Measurements from ENCODE around the gene GNG14.
"Not testable (repeated sequence)": the region's sequence is repeated elsewhere in the genome, so short reads cannot be mapped to it uniquely, and the experiment has no call there.

The GNG14 gene

DNA sequence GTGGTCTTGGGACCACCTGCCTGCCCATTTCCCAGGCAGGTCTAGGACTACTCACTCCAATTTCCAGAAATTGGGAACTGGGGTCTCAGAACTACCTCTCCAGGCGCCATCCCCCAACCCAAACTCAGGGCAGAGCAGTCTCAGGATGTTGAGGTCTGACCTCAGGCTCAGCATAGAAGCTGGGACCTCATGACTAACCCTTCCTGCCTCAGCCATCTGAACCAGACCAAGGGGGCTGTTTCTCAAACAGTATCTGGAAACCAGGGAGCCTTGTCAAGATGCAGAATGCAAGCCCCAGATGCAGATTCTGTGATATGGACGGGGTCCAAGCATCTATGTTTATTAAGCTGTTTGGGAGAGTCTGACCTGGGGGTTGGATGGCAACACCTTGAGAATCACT lies 7.3 kb downstream of the GNG14 start:
- in situ Hi-C loops (cut with MboI; ENCODE audit: low sequenced_read_pairs) = no loop called here

DNA sequence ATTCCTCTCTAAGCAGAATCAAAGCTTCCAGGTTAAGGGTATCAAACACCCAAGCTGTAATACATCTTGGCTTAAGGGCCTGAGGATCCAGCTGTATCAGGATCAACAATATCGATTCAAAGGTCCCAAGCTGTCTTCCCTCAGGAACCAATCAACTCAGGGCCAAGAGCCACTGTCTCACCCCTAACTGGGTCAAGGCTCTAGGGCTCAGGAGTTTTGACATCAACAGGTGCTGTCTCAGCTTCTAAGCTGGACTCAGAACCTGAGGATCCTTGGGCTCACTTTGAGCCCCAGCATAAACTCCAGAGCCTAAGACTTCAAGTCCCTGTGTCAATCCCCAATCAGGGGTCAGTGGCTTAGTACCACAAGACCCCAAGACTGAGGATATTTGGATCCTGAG lies 7.7 kb downstream of the GNG14 start:
- in situ Hi-C loops (cut with MboI; ENCODE audit: low sequenced_read_pairs) = no loop called here

DNA sequence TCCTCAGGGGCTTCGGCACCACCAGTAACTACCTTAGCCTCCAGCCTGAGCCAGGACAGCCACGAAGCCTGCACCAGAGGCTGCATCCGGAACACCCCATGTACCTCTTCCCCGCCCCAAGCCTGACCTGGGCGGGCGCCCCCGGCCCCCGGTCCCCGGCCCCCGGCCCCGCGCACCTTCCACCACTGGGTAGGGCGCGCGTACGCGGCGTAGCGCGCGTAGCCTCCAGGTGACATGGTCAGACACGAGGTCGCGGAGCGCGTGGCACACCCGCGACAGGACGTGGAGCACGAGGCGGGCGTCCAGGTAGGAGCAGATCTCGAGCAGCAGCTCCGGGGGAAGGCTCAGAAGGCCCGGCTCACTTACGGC lies 8.2 kb downstream of the GNG14 start:
- in situ Hi-C loops (cut with MboI; ENCODE audit: low sequenced_read_pairs) = no loop called here

DNA sequence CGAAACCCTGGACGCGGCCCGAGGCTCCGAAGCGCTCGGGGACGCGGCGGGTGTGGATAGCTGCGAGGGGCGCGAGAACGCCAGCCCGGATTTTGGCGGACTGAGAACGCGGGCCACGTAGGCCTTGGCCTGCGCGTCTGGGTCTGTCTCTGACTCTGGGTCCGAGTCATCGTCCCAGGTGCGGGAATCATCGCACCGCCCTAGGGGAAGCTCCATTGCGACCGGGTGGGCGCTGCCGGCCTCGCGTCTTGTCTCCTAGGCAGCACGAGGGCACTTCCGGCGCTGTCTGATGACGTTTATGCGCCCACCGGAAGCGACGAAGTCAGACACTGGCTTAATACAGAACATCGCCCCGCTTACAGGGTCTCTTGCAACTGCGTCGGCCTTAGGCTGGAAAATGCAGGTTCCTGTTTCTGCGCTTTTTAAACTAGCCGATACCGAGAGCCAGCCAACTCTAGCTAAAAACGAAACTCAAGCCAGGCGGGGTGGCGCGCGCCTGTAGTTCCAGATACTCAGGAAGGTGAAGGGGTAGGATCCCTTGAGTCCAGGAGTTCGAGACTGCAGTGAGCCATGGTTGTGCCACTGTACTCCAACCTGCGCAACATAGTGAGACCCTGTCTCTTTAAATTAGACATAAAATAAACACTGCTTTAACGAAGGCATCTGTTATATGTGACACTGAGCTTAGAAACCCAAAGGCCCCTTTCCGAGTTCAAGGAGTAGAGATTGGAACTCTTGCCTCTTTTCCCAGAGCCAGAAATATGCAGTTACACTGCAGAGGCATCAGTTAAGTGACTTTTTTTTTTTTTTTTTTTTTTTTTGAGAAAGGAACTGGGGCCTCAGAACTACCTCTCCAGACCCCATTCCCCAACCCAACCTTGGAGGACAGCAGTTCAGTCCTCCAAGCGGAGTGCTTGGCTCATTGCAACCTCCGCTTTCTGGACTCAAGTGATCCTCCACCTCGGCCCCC lies 8.9 kb downstream of the GNG14 start, which contains the start of gene FBXW9:
Gene FBXW9 (minus strand): TSS at position 266 of the 970 bp plus-strand sequence. CDS start 50 bp downstream, at position 216.
- in situ Hi-C loops (cut with MboI; ENCODE audit: low sequenced_read_pairs) = no loop called here

DNA sequence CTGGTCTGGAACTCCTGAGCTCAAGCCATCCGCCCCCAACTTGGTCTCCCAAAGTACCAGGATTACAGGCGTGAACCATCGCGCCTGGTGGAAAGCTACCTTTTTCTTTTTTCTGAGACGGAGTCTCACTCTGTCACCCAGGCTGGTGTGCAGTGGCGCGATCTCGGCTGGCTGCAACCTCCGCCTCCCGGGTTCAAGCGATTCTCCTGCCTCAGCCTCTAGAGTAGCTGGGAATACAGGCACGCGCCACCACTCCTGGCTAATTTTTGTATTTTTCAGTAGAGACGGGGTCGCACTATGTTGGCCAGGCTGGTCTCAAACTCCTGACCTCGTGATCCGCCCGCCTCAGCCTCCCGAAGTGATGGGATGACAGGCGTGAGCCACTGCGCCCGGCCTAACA lies 9.6 kb downstream of the GNG14 start:
- in situ Hi-C loops (cut with MboI; ENCODE audit: low sequenced_read_pairs) = not testable (repeated sequence)

DNA sequence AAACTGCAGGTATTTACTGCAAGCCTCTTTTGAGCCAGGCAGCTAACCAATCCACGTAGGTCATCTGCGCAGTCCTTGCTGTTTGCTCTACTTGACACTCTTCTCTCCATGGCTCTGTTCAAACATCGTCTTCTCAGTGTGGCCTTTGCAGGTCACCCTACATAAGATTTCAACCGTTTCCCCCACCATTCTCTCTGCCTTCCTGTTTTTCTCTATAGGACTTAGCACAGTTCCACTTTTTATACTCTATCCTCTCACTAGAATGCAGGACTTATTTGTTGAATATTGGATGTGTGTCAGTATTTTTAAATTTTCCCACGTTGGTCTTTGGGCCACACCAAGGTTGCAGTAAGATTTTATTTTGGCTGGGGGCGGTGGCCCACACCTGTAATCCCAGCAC lies 10.3 kb downstream of the GNG14 start:
- in situ Hi-C loops (cut with MboI; ENCODE audit: low sequenced_read_pairs) = no loop called here

DNA sequence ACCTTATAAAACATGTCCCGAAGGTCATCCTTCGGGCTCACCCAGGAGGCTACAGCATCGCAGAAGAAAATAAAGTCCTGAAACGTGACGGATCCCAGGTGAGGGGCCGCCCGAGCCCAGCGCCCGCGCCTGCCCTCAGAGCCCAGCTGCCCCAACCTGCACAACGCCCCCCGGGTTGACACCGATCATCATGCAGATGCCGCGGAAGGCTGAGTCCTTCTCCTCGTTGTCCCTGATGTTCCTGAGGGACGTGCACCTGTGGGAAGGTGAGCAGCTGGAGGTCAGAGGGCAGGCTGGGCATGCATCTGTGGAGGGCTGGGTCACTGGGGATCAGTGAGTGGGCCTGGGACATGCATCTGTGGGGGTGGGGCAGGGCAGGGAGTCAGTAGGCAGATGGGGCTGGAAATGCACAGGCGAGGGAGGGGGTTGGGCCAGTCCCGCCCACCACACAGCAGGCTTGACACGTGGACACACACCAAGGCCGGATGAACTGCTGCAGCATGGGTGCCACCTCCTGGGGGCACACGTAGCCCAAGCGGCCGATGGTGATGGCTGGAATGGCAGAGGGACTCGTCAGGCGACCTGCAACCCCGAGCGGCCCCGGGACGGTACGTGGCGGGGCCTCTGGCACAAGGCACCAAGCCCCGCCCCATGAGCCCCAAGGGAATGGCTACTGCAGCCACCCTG lies 13.9 kb downstream of the GNG14 start:
- in situ Hi-C loops (cut with MboI; ENCODE audit: low sequenced_read_pairs) = no loop called here

DNA sequence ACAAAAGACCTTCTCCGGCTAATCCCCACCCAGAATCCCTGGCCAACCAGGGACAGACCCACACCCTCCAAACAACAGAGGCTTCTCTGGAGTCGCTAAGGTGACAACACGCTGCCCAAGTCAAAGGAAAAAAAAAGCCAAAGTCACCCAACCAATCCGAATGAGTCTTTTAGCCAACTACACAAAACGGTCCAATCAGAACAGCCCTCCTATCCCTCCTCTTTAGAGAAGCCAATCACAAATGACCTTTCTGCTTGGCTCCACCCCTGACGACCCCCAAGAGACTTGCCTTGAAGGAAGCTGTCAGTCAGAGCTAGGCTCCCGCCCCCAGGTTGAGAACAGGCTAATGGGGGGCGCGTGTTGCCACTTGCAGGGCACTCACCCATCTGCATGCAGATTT lies 15.2 kb downstream of the GNG14 start:
- in situ Hi-C loops (cut with MboI; ENCODE audit: low sequenced_read_pairs) = no loop called here

DNA sequence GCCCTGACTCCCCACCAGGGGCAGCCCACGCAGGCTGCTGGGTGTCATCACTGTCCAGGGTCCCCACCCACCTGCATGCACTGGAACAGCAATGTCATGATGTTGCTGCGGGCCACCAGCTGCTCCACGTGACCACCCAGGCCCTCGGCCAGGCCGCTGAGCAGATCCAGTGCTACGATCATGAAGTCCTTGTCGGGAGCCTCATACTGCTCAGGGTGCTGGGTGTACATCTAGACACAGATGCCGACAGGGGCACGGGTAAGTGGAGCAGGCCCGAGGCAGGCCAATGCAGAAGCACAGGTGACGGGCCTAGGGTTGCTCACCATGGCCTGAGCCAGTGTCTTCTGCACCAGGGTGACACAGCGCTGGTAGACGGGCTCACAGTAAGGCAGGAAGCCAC lies 17.4 kb downstream of the GNG14 start:
- in situ Hi-C loops (cut with MboI; ENCODE audit: low sequenced_read_pairs) = no loop called here

DNA sequence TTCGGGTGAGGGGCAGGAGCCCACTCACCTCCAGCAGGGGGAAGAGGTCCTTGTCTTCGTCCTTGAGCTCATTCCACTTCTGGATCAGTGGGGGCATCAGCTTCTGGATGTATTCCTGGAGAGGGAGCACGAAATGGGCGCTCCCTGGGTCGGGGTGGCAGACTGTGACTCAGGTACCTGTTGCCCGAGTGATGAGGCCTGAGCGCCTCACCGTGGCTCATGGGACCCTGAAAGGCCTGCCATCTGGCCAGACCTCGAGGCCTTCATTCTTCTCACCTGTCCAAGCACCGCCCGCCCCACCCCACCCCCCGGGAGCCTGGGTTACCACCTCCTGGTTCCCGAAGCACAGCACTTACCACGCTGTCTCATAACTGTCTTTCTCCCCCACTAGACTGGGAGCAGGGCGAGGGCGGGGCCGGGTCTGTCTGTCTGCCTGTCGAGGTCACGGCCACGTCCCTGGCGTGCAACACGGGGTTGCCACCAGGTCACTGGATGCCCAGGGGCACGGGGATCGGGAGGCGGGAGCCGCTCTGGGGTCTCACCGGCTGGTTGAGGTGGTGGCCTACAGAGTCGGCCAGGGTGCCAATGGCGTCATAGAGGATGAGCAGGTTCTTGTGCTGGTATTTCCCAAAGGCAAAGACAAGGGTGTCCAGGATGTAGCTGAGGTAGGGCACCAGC lies 18.0 kb downstream of the GNG14 start:
- in situ Hi-C loops (cut with MboI; ENCODE audit: low sequenced_read_pairs) = no loop called here

DNA sequence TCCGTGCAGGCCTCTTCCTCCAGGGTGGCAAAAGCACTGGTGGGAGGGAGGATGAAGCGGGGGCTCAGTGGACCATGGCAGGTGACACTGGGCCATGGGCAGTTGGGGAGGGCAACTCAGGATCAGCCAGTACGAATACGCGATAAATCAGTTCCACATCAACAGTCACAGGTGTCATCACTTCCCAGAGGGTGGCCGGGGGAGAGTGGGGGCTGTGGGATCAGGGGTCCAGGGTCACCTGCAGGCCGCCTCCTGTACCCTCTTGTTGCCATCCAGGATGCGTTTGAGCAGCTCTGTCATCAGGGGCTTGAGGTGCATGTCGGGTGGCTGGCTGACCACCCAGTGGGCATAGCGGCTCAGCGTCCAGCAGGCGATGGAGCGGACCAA lies 18.5 kb downstream of the GNG14 start:
- in situ Hi-C loops (cut with MboI; ENCODE audit: low sequenced_read_pairs) = no loop called here

DNA sequence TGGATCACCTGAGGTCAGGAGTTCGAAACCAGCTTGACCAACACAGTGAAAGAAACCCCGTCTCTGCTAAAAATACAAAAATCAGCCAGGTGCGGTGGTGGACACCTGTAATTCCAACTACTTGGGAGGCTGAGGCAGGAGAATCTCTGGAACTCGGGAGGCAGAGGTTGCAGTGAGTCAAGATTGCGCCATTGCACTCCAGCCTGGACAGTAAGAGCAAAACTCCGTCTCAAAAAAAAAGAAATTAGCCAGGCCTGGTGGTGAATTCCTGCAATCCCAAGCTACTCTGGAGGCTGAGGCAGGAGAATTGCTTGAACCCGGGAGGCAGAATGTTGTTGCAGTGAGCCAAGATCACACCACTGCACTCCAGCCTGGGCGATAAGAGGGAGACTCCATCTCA lies 20.8 kb downstream of the GNG14 start:
- in situ Hi-C loops (cut with MboI; ENCODE audit: low sequenced_read_pairs) = no loop called here

DNA sequence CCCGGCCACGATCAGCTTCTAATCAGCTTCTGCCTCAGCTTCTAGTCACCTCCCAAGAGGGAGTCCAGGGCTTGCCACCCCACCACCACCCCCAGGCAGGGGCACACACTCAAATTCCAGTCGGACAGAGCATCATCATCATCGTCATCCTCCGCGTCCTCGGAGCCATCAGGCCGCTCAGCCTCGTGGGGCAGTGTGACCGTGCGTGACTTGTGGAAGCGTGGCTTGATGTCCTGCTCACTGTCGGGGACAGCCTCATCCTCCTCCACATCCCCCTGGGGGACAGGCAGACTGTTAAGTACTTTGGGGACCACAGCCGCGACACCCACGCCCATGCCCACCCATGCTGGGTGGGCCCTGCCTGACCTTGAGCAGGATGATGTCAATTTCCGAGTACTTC lies 23.4 kb downstream of the GNG14 start:
- in situ Hi-C loops (cut with MboI; ENCODE audit: low sequenced_read_pairs) = no loop called here

DNA sequence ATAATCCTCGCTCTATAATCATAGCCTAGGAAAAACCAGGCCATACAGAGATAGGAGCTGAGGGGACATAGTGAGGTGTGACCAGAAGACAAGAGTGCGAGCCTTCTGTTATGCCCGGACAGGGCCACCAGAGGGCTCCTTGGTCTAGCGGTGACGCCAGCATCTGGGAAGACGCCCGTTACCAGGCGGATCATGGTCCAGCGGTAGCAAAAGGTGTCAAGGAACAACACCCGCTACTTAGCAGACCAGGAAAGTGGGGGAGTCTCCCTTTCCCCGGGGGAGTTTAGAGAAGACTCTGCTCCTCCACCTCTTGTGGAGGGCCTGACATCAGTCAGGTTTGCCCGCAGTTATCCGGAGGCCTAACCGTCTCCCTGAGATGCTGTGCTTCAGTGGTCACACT lies 24.3 kb downstream of the GNG14 start:
- in situ Hi-C loops (cut with MboI; ENCODE audit: low sequenced_read_pairs) = not testable (repeated sequence)

DNA sequence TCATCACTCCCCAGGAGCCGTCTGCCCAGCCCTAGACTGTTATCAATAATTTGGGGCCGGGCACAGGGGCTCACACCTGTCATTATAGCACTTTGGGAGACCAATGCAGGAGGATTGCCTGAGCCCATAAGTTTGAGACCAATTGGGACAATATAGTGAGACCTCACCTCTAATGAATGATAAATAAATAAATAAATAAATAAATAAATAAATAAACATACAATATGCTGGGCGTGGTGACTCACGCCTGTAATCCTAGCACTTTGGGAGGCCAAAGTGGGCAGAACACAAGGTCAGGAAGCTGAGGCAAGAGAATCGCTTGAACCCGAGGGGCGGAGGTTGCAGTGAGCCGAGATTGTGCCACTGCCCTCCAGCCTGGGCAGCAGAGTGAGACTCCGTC lies 25.5 kb downstream of the GNG14 start:
- in situ Hi-C loops (cut with MboI; ENCODE audit: low sequenced_read_pairs) = not testable (repeated sequence)

DNA sequence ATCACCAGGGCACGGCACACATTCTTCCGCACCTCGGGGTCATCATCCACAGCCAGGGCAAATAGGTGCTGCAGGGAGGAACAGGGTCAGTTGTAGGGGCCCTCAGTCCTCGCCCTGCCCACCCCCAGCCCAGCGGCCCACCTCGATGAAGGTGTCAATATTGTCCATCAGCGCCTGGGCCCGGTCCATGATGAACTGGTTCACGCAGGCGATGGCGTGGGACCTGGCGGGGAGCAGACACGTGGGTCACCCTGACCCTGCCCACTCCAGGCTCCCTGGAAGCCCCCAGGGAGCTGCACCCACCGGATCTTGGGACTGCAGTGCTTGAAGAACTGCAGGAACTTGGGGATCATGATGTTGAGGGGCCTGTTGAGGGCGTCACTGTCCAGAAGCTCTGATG lies 27.3 kb downstream of the GNG14 start:
- in situ Hi-C loops (cut with MboI; ENCODE audit: low sequenced_read_pairs) = no loop called here

DNA sequence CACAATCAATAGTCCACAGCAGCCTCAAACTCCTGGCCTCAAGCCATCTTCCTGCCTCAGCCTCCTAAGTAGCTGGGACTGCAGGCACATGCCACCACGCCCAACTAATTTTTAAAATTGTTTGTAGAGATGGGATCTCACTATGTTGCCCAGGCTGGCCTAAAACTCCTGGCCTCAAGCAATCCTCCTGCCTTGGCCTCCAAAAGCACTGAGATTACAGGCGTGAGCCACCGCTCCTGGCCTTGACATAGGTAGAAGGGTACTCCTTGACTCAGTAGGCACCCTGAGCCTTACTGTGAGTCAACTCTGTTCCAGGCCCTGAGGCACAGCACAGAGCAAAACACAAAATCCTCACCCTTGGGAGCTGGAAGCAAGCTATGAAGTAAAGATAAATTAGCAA lies 28.1 kb downstream of the GNG14 start:
- in situ Hi-C loops (cut with MboI; ENCODE audit: low sequenced_read_pairs) = no loop called here

DNA sequence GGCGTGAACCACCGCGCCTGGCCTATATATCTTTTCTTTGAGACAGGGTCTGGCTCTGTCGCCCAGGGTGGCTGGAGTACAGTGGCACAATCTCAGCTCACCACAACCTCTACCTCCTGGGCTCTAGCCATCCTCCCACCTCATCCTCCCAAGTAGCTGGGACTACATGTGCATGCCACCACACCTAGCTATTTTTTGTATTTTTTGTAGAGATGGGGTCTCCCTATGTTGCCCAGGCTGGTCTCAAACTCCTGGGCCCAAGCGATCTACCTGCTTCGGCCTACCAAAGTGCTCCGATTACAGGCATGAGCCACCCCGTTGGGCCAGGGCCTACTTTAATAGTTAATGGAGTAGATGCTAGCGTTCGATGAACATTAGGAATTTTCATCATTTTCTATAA lies 32.5 kb downstream of the GNG14 start:
- in situ Hi-C loops (cut with MboI; ENCODE audit: low sequenced_read_pairs) = no loop called here

DNA sequence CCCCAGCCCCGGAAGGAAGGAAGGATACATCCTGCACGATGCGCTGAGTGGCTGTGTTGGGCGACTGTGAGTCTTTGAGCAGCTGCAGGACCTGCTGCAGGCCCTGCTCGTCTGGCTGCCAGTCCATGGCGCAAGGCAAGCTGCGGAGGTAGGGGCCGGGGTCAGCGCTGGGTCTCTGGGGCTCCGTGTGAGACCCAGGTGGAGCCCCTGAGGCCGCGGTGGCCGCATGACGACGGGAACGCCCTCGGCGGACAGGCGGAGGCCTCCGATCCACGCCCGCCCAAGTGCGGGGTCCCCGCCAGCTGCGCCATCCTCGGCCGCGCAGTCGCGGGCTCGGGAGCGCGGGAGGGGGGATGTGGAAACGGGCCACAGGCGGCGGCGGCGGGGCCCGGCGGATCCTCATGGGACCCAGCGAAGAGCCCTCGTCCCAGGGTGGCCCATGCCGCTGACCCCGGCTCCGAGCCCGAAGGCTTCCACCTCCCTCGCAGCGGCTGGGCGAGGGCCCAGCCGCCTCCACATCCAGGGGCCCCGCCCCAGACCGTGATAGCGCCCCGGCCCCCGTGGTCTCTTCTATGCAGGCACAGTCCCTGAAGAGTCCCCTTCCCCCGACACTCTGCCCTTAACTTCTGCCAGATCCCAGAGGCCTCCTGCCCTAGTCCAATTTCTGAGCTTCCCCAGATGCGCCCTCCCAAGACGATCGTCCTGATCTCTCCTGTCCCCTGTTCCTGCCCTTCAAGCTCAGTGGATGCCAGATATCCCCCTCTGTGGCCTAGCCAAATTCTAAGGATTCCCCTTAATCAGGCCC lies 33.3 kb downstream of the GNG14 start:
- in situ Hi-C loops (cut with MboI; ENCODE audit: low sequenced_read_pairs) = no loop called here

DNA sequence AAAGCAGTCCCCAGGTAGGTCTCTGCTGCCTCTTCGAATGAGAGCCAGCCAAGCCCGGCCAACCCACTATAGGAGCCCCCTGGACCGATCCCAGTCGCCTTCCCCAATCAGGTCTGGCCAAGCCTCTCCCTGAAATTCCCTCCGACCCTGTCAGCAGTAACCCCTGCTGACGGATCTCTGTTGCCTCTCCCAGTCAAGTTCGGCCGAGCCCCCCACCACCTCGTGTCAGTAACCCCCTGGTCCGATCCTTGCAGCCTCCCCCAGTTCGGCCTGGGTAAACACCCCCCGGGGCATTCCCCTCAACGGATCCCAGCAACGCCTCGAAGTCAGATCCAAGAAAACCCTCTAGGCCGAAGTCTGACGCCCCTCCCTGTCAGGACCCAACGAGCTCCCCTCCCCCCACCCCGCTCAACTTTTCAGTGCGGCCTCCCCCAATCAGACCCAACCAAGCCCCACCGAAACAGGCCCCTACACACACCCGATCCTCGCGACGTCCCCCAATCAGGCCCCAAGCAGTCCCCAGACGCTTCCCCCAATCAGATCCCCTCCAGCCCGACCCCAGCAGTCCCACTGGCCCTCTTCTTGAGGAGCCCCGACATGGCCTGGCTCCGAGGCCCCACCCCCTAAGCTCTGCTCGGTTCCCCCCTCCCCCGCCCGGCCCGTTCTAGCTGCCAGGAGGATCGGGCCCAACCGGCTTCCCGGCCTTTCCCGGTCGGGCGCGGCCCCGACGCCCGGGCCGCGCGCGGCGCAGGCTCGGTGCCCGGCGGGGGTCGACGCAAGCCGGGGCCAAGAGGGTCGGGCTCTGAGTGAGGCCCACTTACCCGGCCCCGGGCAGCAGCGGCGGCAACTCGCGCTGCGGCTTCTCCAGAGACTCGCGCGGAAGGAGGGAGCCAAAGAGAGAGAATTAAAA lies 34.1 kb downstream of the GNG14 start:
- in situ Hi-C loops (cut with MboI; ENCODE audit: low sequenced_read_pairs) = no loop called here

Measured in hTERT RPE-1 (cell line).